HuH-7 (cell line): ENCODE data around the gene ATP8B4.
"Not testable (repeated sequence)": the region's sequence is repeated elsewhere in the genome, so short reads cannot be mapped to it uniquely, and the experiment has no call there.

Source experiments
- DNase-seq: peaks from one replicate; pipeline ENCODE4 v3.0.0; 2011; ENCODE audit warnings: low spot score

The ATP8B4 gene

DNA sequence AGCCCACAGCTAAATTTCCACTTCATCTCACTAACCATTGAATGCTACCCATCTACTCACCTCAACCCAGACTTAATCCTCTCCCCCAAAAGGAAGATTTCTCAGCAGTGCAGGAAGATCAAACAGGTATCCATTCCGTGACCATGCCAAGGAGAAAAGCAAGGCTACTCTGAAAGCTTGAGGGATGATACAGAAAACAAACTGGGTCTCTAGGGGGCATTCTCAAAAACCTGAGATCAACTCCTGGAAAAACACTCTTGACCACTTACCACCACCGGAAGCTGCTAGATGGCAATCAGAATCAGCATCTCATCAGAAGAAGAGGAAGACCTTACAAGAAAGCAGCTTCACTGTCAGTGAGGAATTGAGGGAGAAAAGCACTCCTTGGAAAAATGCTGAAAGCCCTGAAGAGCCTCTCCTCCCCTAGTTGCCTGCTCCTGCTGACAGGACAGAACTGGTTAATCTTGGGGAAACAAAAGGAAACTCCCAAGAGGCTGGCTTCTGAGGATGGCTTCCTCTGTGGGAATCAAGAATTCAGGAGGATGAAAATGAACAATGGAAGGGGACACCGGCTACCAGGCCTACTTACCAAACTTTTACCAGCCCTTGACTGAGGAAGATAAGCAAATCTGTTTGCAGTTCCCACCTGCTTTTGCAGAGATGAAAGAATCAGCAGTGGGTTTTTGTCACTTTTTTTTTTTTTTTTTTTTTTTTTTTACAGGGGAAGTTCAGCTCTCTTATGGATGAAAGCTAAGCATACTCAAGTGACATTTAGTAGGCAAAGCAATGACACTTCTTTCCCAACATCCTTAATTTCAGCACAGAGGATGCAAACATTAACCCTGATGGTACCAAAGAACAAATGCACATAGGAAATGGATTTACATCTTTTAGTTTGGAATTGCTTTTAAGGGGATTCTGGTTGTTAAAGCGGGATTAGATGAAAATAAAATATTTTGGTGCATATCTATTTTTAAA is at the start of gene ATP8B4:
ATP8B4 (minus strand) TSS at position 171 of the 978 bp plus-strand sequence. CDS start 12,267 bp downstream, outside the sequence.
- DNase-seq: no peak

DNA sequence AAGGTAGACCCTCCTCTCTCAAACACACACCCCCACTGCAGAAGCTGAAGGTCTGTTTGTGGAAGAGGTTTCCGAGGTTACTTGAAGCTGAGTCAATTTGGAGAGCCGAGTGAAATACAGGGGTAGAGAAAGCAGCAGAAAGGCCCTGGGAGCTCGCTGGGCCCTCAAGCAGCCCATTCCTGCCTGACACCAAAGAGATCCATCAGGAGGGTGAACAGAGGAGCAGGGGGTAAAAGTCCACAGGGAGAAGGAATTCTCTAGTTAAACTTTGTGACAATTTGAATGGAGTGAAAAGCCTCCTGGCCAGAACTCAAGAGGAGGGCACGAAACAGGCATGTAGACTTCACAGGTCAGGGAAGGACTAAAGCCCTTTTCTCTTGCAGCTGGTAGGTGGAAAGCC is 49.3 kb upstream of the ATP8B4 start:
- DNase-seq: no peak

DNA sequence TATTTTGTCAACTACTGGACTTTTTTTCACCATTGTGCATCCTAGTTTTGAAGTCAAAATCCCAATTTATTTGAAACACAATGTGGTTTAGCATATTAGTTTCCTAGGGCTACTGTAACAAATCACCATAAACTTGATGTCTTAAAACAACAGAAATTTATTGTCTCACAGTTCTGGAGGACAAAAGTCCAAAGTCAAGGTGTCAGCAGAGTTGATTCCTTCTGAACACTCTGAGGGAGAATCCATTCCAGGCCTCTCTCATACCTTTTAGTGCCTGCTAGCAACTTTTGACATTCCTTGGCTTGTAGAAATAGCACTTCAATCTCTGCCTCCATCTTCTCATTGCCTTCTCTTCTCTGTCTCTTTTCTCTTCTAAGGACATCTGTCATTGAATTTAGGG is 48.1 kb upstream of the ATP8B4 start:
- DNase-seq: no peak

DNA sequence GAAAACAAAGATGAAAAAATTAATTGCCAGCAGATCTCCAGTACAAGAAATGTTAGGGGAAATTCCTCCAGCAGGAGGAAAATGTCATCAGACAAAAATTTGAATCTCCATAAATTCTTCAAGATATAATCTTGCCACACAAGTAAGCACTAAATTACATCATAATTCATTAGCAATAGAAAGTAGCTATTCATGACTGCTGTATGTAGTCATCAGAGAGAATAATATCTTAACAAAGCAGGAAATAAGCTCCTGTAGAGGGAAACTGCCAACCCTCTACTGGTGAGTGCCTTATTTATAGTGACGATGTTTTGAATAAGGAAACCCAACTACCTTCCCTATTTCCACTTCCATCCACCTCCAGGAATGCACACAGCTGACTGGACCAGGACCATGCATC is 47.2 kb upstream of the ATP8B4 start:
- no peak for DNase-seq

DNA sequence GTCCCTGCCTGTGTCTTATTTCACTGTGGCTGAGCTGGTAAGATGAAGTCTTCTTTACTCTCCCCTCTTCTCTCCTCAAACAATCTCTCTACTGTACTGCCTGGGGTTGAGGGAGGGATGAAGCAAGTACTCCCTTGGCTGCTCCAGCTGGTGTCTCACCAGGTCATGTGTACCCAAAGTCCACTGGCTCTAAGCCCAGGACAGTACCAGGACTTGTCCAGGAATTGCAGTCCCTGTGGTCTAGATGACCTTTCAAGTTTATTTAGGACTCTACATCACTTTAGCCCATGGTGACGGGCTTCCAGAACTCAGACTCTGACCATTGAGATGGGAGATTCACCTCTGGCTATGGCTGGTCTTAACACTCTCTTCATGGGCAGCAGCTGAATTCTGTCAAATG is 45.4 kb upstream of the ATP8B4 start:
- no peak for DNase-seq

GRCh38 chr15:50163719-50164410 is 44.8 kb upstream of the ATP8B4 start:
- DNase-seq: no peak

DNA sequence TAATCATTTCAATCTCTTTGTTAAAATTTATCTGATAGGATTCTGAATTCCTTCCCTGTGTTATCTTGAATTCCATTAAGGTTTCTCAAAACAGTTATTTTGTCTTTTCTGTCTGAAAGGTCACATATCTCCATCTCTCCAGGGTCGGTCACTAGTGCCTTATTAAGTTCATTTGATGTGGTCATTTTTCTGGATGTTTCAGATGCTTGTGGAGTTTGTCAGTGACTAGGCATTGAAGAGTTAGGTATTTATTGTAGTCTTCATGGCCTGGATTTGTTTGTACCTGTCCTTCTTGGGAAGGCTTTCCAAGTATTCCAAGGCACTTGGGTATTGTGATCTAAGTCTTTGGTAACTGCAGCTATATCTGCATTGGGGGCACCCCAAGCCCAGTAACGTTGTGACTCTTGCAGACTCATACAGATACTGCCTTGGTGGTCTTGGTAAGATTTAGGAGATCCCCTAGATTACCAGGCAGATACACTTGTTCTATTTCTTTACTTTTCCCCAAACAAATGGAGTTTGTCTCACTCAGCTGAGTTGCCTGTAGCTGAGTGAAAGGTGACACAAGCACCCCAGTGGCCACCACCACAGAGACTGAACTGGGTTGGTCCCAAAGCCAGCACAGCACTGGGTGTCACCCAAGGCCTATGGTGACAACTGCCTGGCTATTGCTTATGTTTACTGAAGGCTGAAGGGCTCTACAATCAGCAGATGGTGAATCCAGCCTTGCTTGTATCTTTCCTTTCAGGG is 44.1 kb upstream of the ATP8B4 start:
- DNase-seq: no peak

GRCh38 chr15:50158236-50158635 is 39.2 kb upstream of the ATP8B4 start:
- DNase-seq: not testable (repeated sequence)

GRCh38 chr15:50151476-50151875 is 32.4 kb upstream of the ATP8B4 start:
- no peak for DNase-seq

DNA sequence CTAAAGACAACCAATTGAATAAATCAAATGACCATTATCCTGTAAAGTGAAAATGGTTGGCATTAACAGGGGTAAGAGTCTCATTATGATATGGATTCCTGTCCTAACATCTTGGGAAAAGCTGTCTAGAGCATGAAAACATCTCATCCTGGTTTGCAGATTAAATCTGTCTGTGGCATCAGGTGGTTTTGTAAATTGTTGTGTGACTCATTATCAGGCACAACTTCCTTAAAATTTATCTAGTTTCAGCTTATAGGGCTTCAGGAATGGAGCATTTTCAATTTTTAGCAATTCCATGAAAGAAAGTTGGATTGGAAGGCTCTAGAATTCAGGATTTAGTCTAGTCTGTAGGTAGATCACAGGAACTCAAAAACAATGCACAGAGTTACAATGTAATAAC is 31.8 kb upstream of the ATP8B4 start:
- DNase-seq: no peak

DNA sequence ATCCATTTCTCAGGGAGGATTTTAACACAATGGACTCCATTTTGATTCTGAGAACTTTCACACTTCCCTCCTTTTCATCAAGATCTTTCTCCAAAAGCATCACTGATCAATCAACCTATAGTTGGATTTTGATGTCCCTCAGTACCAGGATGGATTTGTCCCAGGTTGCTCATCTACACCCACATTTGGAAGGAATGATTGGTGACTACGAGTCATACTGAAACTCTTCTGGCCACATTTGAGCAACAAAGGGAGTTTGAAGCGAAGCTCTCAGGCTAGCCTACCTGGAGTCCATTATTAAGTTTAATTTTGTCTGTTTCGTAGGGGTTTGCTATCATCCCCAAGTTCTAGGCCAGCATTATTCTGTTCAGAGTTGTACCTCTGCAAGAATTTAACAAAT is 31.3 kb upstream of the ATP8B4 start:
- DNase-seq: no peak

DNA sequence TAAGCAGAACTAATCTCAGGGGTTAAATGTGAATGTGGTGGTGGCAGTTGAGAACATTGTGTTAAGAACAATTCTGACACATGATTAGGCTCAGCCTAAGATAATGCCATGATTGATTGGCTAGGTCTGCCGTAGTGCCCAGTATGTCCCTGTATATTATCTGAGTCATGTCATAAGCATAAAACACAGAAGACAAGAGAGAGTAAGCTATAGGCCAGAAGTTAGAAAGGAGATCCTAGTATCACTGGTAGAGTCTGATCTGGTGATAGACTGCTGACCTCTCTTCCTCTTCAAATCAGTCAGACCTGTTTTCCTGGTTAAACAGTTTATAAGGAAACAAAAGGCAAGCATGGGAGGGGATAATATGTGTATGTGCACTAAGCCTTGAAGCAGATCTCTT is 30.1 kb upstream of the ATP8B4 start:
- no peak for DNase-seq

DNA sequence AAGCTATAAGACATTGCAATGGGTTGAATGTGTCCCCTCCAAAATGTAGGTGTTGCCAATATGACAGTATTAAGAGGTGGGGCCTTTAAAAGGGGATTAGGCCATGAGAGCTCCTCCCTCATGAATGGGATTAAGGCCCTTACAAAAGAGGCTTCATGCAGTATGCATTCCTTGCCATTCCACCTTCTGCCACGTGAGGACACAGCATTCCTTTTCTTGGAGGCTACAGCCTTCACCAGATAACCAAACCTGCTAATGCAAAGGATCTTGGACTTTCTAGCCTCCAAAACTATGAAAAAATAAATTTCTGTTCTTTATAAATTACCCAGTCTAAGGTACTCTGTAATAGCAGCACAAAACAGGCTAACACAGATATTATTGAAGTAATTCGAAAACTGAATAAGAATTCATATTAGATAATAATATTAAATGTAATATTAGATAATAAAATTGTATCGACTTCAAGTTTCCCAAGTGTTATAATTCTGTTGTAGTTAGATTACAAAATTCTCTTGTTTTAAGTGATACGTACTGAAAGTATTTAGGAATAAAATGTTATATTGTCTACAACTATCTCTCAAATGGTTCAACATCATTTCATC is 29.4 kb upstream of the ATP8B4 start:
- no peak for DNase-seq

DNA sequence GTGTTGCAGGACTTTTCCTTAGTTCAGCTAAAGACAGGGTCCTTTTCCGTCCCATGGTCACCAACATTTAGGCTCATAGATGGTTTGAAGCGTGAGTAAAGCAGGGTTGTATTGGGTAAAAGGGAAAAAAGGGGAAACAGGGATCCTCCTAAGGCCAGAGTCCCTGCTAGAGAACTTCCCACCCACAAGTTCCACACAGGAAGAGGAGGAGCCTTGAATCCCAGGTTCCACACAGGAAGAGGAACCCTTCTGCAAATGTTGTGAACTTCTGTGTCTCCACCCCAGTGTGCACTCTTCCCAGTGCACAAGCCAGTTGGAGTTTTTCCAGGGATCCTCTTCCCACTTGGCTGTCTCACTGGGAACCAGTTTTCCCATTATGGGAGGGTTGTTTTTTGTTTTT is 27.6 kb upstream of the ATP8B4 start:
- DNase-seq: no peak

DNA sequence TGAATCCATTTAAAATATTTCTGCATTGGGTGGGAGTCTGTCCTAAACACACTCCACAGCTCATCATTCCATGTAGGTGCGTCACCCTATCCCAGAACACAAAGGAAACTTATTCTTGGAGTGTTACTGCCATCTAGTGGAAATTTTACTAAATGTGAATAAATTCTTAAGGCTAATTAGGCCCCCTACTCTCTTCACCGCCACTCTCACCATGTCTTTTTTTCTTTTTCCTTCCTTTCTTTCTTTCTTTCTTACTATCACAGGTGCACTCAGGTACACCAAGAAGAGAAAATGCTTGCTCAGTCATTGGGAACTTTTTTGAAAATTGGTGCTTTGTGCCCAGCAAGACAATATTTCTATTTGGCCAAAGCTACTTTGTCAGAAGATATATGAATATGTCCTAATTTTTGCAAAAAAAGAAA is 26.4 kb upstream of the ATP8B4 start:
- peak; percentile 53 for DNase-seq

DNA sequence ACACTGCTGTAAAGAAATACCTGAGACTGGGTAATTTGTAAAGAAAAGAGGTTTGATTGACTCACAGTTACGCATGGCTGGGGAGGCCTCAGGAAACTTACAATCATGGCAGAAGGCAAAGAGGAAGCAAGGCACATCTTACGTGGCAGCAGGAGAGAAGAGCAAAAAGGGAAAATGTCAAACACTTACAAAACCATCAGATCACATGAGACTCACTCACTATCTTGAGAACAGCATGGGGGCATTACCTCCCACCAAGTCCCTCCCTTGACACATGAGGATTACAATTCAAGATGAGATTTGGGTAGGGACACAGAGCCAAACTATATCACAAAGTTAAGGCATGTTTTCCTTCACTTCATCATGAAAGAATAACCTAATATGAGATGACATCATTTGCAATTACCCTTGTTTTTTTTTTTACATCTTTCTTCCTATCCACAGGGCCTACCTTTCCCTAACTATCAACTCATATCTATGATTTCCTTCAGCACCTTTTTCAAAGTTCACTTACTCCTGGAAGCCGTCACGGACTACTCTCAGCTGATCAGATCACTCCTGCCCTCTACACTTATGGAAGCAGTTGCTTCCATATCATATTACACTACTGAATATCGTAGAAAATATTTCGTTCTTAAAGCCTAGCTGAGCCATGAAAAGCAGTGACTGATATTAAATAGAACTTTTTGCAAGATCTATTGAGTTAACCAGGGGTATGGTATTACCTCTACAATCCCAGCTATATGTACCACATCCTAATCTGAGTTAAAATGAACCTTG is 25.5 kb upstream of the ATP8B4 start:
- no peak for DNase-seq

GRCh38 chr15:50143255-50143860 is 24.3 kb upstream of the ATP8B4 start:
- DNase-seq: no peak

DNA sequence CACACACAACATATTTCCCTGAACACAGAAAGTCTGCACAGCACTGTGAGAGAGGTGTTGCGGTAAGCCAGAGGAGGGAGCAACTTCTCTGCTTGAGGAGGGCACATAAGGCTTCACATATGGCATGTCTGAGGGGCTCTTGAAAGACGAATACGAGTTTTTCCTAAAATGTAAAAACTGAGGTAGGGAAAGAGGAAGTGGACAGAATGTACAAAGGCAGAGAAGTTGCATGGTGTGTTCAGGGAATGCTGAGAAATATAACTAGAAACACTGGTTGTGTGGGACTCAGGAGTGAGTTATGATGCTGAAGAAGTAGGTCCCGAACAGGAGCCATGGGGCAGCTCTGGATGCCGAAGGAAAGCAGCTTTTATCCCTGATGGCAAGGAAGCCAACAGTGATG is 22.8 kb upstream of the ATP8B4 start:
- DNase-seq: no peak

GRCh38 chr15:50140983-50141382 is 21.9 kb upstream of the ATP8B4 start:
- no peak for DNase-seq

GRCh38 chr15:50140098-50140497 is 21.1 kb upstream of the ATP8B4 start:
- no peak for DNase-seq

DNA sequence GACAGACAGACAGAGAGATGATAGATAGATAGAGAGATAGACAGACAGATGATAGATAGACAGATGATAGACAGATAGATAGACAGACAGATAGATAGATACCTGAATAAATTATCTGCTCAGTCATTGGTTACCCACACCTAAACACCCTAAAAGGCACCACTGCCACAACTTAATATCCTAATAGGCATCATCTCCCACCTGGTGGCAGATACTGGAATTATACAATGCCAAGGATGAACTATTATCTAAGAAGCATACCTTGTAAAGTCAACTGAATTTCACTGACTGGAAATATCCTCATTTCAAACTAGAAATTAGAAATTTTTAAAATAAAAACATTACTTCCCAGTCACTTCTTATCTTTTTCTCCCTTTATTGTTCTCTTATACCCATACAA is 19.4 kb upstream of the ATP8B4 start:
- DNase-seq: no peak
